Retina (tissue), 1 donor: ENCODE results near the gene FGF14.
"Not testable (repeated sequence)": the region's sequence is repeated elsewhere in the genome, so short reads cannot be mapped to it uniquely, and the experiment has no call there.

Experiments
- DNase-seq: peaks from one replicate; pipeline ENCODE4 v3.0.0-alpha.2; 2016

Gene FGF14

DNA sequence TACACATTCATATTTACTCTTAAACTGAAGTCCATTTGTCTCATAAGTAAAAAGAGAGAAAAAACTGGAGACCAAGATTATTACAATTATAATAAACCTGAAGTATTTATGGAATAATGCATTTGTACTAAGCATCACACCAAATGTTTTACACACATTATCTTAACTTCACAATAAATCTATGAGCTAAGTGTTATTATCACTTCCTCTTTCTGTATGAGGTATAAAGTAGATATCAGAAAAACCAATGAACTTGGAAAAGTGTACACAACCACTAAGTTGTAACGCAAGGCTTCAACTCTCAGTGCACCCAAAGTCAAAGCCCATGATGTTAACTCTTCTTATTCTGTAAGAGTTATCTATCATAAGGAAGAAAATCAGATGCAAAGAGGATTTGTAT is 274.7 kb downstream of the FGF14 start:
- no peak for DNase-seq

DNA sequence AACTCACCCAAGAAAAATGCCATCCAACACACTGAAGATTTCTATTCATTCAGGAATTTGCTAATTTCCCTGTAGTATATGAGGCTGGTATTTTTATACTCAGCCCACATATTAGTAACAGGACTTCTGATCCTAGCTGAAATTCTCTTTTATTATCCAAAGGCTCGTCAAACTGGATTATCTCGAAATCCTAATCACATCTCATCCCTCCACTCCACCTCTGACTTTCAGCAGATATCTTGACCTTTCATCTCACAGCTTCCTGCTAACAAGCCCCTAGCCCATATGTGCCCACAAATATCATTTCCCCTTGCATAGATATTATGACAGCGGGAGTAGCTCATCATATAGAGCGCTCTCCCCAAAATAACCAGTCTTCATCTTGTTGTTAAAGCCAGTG is 279.7 kb downstream of the FGF14 start:
- DNase-seq: no peak

DNA sequence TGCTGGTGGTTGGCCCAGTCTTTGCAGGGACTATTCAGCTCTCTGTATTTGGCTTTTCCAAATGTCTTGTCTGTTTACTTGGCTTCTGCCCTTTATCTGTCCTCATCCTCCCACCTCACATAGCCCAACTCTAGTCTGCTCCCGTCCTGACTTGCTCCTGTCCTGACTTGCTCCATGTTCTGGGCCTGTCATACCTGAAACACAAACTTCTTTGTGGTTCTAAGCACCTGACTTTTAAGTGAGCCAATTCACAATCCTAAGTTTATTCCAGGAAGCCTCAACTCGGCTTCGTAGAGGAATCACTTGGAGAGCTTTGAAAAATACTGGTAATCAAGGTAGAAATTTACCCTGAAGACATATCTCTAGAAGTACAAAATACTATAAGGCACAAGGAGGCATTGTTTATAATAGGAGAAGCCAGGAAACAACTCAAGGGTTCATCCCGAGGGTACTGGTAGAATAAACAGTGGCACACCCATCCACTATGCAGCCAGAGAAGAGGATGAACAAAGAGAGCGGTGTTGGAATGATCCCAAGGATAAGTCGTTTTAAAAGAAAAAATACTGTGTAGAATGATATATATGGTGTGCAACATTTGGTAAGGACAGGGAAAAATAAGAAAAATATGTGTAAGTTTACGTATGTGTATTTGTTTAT is 284.5 kb downstream of the FGF14 start:
- no peak for DNase-seq

DNA sequence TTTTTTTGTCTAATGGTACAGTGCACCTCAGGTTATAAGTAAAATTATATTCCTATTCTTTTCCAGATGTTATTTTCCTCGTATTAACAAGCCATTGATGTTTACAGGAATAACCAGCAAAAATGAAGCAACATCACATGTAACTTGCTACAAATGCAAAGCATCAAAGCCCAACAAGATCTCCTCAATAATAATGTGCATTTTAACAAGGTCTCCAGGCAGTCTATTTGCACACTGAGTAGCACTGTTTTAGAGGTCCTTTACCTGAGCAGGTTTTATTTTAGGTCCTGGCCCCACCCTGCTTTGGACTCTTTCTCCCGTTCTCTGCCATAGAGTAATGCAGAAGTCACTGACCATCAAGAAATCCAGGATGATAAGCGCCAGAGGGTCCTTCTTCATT is 298.4 kb downstream of the FGF14 start:
- no peak for DNase-seq

DNA sequence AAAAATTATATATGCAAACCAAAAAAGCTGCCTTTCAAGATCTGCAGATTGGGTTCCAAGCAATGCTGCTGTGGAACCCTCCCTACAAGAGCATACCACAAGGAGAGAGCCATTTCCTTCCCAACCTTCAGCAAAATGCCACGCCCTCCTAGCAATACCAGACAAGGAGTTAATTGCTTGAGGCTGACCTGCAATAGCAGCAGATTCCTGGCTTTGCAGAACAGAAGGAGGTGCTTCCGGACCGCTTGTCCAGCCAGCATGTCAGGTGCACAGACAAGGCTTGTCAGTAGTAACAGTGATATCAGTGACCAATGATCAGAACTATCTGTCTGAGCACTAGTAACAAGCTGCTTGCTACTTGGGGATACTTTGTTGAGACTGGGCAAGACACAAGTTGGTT is 301.6 kb downstream of the FGF14 start:
- no peak for DNase-seq

DNA sequence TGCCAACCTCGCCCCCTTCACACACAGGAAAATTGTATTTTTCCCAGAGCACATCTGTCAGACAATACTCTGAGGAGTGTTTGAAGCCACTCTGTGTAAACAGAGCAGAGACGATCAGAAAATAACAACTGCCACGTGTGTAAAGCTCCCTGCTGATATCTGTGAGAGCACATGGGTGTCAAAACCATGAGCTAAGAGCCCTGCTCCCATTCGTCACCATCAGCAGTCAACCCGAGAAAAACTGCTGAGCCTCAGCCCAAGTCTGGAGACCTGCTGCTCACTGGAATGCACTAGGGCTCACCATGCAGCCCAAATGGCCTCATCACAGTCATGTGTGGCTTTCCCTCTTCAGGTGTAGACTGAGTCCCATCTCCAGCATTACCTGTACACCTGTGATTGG is 304.1 kb downstream of the FGF14 start:
- peak; percentile 25 for DNase-seq

DNA sequence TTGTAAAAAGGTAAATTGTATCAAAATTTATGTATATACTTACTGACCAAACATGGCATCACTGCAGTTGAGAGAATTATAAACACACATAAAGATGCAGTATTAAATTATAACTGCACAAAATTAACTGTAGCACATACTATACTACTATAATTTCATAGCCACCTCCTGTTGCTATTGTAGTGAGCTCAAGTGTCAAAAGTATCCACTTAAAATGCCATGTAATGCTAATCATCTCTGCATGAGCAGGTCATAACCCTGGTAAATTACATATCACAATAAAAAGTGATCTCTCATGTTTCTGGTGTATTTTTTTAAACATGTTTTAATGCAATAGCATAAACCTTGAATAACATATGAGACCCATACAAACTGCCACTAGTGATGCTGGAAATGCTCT is 308.6 kb downstream of the FGF14 start:
- not testable (repeated sequence) for DNase-seq

DNA sequence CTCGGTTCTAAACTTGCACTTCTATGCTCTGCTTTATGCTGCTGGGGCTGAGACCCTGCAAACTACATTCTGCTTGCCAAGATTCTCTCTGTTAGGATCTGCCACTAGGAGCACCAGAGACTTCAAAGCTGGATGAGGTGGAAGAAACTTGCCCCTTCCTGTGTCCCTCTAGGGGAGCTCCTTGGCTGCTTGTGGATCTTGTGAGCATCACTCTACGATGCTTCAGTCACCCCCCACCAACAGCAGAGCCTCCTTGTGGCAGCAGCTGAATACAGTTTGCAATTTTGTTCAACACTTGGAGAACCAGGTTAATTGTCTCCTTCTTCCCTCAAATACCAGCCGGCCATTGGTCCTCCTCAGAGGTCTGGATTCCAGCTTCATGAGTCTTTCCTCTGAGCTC is 310.6 kb downstream of the FGF14 start:
- DNase-seq: no peak

DNA sequence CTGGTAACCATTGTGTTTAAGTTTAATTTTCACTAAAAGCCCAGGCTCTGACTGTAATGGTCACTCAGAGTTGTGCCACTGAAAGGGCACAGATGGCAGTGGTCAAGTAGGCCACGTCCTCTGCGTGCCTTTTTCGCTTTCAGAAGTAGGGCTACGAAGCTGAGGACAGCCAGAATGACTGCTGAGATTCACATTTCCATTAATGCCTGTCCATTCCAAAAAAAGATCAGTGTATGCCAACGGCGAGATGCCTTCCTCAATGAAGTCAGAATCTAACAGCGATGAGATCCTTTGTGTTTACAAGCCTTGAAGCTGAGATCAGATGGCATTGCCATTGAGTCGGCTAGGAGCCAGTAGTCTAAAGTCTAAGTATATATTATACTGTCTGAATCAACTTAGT is 311.3 kb downstream of the FGF14 start:
- DNase-seq: no peak

DNA sequence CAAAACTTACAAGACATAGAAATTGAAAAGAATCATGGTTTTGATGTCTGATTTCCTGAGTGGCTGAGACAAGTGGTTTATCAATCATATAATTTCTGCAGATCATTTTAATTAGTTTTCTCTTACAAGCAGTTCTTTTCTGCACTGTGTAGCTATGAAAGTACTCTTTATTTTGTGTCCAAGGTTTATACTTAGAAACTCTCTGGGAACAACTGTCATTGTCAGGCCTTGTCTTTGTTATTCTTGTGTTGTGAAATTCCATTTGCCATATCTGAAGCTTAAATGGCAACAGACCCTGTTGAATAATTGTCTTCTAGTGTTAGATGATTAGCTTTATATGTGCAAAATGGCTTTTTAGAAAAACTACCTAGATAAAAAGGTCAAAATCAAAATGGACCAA is 312.1 kb downstream of the FGF14 start:
- no peak for DNase-seq

DNA sequence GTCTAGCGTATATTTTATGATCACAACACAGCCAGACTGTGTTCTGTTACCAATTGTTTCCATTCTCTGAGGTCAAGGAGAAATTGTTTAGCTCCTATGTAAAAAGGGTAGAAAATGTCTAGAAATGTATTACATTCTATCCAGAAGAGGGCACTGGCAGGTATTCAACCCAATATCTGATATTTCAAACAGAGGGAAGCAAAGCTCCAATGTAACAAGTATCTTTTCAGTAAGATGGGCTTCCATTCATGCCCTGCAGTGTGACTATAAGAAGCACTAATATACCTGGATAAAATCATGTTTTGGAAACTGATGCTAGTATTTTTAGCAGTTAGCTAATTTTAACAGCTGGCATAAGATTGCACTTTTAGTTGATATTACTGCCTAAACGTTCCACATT is 312.7 kb downstream of the FGF14 start:
- no peak for DNase-seq

DNA sequence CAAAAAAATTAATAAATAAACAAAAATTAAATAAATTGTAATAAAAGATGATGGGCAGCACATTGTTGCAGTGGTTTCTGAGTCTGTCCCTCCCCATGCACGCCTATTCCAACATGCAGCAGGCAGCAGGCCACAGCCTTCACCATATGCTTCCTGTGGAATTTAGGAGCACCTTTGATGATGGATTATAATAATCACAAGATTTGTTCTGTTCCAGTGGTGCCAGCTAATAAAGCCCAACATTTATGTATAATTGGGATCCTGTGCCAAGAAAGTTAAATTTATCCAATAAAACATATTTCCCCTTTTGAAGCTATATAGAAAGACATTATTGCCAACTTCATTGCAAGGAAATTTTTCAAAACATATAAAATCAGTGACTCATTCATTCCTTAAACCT is 328.6 kb downstream of the FGF14 start:
- no peak for DNase-seq

DNA sequence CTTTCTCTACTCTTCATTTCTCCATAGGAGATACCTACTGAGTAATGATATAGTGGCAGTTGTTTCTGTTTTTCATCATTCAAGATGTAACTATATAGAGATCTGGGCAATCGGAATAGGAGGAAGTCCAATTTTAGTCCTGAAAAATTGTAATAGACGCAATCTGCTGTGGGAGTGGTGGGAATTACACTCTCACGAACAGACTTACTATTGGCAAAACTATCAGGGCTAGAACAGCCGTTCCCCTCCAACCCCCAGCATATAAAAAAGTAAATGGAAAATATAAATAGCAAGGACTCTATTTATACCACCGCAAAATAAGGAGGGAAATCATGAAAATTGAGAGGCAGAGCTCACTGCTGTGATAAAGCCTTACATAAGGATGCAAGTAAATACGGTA is 330.1 kb downstream of the FGF14 start:
- DNase-seq: no peak

DNA sequence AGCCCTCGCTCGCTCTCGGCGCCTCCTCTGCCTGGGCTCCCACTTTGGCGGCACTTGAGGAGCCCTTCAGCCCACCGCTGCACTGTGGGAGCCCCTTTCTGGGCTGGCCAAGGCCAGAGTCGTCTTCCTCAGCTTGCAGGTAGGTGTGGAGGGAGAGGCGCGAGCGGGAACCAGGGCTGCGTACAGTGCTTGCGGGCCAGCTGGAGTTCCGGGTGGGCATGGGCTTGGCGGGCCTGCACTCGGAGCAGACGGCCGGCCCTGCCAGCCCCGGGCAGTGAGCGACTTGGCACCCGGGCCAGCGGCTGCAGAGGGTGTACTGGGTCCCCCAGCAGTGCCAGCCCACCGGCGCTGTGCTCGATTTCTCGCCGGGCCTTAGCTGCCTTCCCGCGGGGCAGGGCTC is 333.5 kb downstream of the FGF14 start:
- not testable (repeated sequence) for DNase-seq

DNA sequence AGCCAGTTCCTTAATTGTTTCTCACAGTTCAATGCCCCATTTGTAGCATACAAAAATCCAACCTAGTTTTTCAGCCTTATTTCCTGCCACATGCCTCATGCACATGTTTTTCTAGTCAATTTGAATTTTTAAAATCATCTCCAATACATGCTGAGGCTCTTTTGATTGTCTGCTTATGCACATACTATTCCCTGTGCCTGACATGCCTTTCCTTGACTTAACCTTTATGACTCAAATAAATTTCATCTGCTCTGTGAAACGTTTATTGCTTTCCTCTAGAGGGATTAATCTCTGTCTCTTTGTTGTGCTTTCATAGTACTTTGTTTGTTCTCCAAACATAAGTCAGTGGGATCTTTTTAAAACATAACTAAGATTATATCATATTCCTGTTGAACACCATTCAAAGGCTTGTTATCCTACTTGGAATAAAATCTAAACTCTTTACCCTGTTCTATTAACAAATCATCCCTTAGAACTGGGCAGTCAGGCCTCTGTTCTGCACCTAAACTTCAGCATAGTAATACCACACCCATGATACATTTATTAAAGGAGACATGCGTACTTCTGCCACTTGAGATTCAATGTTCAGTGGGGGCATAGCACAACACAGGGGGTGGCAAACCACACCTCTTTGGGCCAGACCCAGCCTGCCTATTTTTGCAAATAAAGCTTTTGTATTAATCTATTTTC is 346.6 kb downstream of the FGF14 start:
- no peak for DNase-seq

DNA sequence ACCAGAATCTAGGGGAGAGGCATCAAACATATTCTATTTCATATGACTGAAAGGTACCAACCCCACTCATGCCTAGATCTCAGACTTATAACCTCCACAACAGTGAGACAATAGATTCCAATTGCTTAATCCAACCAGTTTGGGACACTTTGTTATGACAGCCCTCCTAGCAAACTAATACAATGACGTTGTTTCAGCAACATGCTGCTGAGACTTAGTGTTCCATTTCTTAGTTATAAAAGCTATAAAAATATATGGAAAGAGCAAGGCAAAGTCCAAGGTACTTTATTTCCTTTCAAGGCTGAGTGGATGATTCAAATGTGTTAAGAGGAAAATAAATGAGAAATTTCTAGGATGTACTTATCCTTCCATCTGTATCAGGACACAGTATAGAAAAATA is 352.0 kb downstream of the FGF14 start:
- DNase-seq: no peak

DNA sequence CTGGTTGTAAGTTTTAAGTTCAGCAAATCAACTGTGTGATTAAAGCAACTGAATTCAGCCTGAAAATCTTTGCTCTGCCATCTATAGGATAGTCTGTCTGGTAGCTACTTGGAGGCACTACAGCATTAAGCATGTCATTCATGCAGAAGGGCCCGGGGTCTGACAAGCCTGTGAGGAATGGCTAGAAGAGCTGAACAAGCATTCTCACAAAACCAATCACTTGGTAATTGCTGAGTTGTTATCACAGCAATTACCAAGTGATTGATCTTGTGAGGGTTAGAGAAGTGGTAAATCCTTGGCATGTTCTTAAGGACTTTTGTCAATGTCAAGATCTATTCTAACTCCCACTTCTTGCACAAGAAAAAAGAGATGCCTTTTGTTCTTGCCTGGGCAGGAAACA is 356.1 kb downstream of the FGF14 start:
- DNase-seq: peak; percentile 65

DNA sequence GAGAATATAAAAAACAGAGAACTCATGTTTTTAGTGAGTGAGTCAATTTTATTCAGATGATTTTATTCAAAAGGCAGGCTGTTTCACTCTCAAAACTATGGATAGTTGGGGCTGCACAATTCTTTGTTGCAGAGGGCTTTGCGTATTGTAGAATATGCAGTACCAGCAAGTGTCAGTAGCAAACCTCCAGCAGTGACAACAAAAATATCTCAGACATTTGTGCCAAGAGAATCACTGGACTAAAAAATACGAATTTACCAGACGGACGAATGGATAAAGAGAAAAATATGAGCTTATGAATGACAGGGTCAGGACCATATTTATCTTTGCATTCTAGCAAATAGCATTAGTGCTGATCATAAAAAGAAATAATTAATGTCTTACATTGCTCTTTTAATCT is 359.1 kb downstream of the FGF14 start:
- no peak for DNase-seq

DNA sequence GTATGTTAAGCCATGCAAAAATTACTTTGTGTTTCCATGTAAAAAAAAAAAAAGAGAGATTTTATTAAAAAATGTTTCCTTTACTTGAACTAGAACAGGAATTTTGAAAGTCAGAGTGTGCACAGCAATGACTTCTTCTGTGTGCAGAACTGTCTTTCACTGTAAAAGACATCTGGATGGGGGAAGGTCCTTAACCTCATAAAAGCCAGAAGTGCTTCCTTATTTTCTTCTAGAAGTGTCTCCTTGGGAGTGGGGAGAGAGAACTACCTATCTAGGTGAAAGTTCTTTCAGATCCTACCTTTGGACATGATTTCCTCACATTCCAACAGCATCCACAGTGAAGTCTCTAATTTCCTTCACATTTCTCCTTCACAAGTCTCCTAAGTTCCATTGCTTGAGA is 360.3 kb downstream of the FGF14 start:
- DNase-seq: no peak

DNA sequence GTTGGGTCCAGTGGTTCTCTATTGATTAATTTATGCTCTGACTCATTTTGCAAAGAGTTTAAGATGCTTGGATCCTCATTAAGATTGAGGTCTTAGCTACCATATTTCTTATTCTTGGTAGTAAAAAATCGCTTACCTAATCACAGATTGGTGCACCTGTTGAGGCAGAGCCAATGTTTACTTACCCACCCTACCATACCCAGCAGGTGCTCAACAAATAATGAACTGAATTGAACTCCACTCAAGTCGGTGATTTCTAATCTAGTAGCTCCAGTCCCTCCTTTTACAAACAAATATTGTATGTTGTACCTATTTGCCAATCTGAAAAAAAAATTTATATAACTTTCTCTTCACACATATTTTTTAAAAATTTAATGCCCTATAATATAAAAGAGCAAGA is 361.0 kb downstream of the FGF14 start:
- DNase-seq: no peak

DNA sequence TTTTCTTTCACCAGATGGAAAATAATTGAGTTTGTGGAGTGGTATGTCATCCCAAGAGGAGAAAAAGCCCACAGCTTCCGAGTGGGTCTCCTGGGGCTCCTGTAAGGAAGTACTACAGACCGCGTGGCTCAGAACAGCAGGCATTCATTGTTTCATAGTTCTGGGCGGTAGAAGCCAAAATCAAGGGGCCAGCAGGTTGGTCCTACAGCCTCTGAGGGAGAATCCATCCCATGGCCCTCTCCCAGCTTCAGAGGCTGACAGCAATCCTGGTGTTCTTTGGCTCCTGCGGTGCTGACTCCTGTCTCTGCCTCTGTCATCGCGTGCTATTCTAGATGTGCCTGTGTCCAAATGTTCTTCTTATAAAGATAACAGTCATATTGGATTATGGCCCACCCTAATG is 362.6 kb downstream of the FGF14 start:
- DNase-seq: no peak

DNA sequence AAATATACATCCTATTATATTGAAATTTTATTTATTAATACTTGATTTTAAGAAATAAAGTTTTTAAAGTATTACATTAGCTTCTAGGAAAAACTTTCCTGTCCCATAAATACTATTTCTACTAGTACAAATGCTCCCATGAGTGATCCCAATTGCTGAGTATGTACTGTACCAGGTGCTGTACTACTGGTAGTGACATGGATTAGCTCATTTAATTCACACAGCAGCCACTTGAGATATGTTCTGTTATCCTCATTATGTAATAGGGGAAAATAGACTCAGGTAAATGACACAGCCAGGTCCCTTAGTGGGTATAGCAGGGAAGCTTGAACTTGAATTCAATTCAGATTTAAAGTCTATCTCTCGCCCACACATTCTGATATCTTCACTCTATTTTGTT is 363.1 kb downstream of the FGF14 start:
- no peak for DNase-seq

DNA sequence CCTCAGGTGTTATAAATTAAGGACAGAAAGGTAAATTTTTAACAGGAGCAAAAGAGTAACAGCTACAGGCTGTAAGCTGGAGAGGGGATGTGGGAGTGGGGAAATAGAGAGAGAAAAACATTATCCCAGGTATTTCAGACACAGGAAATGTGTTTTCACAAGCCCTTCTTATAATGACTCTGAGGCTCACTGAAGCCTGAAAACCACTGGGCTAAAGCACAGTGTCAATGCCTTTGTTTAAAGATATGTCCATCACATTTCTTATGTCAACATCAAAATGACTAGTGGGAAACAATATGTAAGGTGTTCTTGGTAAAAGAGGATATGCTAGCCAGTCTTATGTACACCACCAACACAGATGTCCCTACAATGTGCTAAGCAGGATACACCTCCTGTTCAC is 365.9 kb downstream of the FGF14 start:
- no peak for DNase-seq

DNA sequence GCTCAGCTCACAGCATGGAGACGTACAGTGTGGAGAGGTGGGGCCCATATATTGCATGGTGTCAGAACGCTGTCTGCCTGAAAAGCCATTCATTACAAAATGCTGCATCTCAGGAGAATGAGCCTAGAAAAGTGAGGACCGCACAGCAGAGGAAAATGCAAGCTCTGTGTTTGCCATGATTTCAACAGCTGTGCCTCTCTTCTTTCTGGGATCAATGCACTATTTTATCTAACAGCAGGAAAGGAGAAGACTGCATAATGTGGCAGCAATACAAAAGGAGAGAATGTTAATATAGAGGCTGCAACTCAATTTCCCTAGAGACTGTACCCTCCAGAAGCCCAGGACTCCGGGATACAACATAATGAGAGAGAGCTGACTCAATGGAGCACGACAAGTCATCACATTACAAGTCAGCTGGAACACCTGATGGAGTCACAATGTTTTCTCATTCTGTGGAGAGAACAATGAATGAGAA is 368.0 kb downstream of the FGF14 start:
- peak; percentile 63 for DNase-seq

DNA sequence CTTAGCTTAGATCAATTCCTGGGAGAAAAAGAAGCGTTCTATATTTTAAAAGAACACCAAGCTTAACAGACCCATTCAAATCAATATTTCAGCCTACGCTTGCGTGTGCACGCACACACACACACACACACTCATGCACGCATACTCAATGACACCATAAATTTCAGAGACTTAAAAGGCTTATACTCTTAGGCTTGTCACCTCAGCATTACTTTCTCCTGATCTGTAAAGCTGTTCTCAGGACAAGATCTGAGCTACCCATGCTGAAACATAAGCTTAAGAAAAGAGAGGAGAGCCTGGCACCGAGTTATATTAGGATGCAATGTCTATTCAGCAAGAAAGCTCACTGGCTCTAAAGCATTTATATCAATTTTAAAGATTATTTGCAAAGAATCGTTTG is 368.5 kb downstream of the FGF14 start:
- no peak for DNase-seq
